Loucy (cell line): ENCODE data around the gene PPP2R3B.

ENCODE experiments used
- H2AFZ ChIP-seq: fragments of 200-600 bp; sonication (generic); 2 replicates; pipeline ENCODE4 v1.6.0; 2016; ENCODE audit warnings: antibody characterized with exemption, mild to moderate bottlenecking, low read length, moderate library complexity
- H3F3A ChIP-seq: fragments of 200-600 bp; 2 replicates; pipeline ENCODE4 v1.6.0; 2016; ENCODE audit warnings: antibody characterized with exemption, low read depth, mild to moderate bottlenecking
- H3K27me3 ChIP-seq: fragments of 200-600 bp; sonication (generic); 2 replicates; pipeline ENCODE4 v1.6.1; 2014; ENCODE audit warnings: low read length, mild to moderate bottlenecking; ENCODE audit not compliant: insufficient read depth, poor library complexity, severe bottlenecking
- H3K36me3 ChIP-seq: fragments of 200-600 bp; sonication (generic); 2 replicates; pipeline ENCODE4 v1.6.1; 2016; ENCODE audit warnings: low read length; ENCODE audit not compliant: insufficient read depth
- H3K4me1 ChIP-seq: fragments of 200-600 bp; sonication (generic); 2 replicates; pipeline ENCODE4 v1.5.1; 2014; ENCODE audit warnings: low read length, mild to moderate bottlenecking; ENCODE audit not compliant: insufficient read depth, poor library complexity, severe bottlenecking
- H3K4me2 ChIP-seq: fragments of 200-600 bp; sonication (generic); 2 replicates; pipeline ENCODE4 v1.6.0; 2014; ENCODE audit warnings: antibody characterized with exemption, low read length, low read depth, mild to moderate bottlenecking; ENCODE audit not compliant: poor library complexity, severe bottlenecking
- H3K4me3 ChIP-seq: fragments of 200-600 bp; sonication (generic); 2 replicates; pipeline ENCODE4 v1.5.1; 2014; ENCODE audit warnings: low read length, mild to moderate bottlenecking, mixed read lengths; ENCODE audit not compliant: poor library complexity, severe bottlenecking
- H3K79me2 ChIP-seq: fragments of 200-600 bp; sonication (generic); 2 replicates; pipeline ENCODE4 v1.6.1; 2014; ENCODE audit warnings: low read length; ENCODE audit not compliant: insufficient read depth
- H3K9ac ChIP-seq: fragments of 200-600 bp; sonication (generic); 2 replicates; pipeline ENCODE4 v1.6.0; 2014; ENCODE audit warnings: mild to moderate bottlenecking, low read depth, low read length, moderate library complexity; ENCODE audit not compliant: poor library complexity, severe bottlenecking
- H3K9me2 ChIP-seq: fragments of 200-600 bp; sonication (generic); replicated peaks from 2 replicates; pipeline ENCODE4 v1.6.1; 2016; ENCODE audit warnings: low read depth, low read length, mixed read lengths
- H3K9me3 ChIP-seq: fragments of 200-600 bp; sonication (generic); 2 replicates; pipeline ENCODE4 v1.6.1; 2014; ENCODE audit warnings: mild to moderate bottlenecking, antibody characterized with exemption, low read length, low read depth; ENCODE audit not compliant: insufficient read depth
- H4K20me1 ChIP-seq: fragments of 200-600 bp; sonication (generic); 2 replicates; pipeline ENCODE4 v1.6.0; 2014; ENCODE audit warnings: antibody characterized with exemption, low read length, mild to moderate bottlenecking; ENCODE audit not compliant: insufficient read depth, poor library complexity, severe bottlenecking
- EZH2phosphoT487 ChIP-seq: fragments of 200-600 bp; IDR thresholded peaks from 2 replicates; pipeline ENCODE4 v1.6.1; 2018; ENCODE audit warnings: antibody characterized with exemption, mild to moderate bottlenecking, moderate library complexity, borderline replicate concordance
- TF ChIP-seq, protein P1 (sequence below): fragments of 200-600 bp; sonication (generic); conservative IDR thresholded peaks from 2 replicates; pipeline ENCODE4 v1.5.1; 2014; ENCODE audit warnings: mild to moderate bottlenecking, antibody characterized with exemption, low read length

The PPP2R3B gene

DNA sequence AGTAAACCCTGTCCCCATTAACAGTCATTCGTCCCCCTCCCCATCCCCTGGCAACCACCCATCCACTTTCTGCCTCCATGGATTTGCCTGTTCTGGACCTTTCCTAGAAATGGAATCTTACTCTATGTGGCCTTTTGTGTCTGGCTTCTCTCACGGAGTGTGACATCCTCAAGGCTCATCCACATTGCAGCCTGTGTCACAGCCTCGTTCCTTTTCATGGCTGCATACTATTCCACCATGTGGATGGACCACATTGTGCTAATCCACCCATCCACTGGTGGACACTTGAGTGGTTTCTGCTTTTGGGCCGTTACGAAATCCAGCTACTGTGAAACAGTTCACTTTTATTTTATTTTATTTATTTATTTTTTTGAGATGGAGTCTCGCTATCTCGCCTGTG, 8.1 kb upstream of the PPP2R3B start:
- H3K4me2 ChIP-seq: no peak overlapping the region
- H4K20me1 ChIP-seq: no peaks in the 10 kb centered on the region
- H3K4me1 ChIP-seq: no peaks in the 10 kb centered on the region
- H3K9ac ChIP-seq: no peak overlapping the region
- no peak overlapping the region for H3K4me3 ChIP-seq
- H3K36me3 ChIP-seq: no peaks in the 10 kb centered on the region
- H3K9me2 ChIP-seq: no peaks in the 10 kb centered on the region
- no peaks in the 10 kb centered on the region for H3K79me2 ChIP-seq
- no peaks in the 10 kb centered on the region for H3K27me3 ChIP-seq
- no peaks in the 10 kb centered on the region for H3F3A ChIP-seq
- H2AFZ ChIP-seq: no peak overlapping the region
- TF ChIP-seq, protein P1, sequence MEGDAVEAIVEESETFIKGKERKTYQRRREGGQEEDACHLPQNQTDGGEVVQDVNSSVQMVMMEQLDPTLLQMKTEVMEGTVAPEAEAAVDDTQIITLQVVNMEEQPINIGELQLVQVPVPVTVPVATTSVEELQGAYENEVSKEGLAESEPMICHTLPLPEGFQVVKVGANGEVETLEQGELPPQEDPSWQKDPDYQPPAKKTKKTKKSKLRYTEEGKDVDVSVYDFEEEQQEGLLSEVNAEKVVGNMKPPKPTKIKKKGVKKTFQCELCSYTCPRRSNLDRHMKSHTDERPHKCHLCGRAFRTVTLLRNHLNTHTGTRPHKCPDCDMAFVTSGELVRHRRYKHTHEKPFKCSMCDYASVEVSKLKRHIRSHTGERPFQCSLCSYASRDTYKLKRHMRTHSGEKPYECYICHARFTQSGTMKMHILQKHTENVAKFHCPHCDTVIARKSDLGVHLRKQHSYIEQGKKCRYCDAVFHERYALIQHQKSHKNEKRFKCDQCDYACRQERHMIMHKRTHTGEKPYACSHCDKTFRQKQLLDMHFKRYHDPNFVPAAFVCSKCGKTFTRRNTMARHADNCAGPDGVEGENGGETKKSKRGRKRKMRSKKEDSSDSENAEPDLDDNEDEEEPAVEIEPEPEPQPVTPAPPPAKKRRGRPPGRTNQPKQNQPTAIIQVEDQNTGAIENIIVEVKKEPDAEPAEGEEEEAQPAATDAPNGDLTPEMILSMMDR: no peak
- no peak for TF ChIP-seq EZH2phosphoT487
- no peaks in the 10 kb centered on the region for H3K9me3 ChIP-seq

DNA sequence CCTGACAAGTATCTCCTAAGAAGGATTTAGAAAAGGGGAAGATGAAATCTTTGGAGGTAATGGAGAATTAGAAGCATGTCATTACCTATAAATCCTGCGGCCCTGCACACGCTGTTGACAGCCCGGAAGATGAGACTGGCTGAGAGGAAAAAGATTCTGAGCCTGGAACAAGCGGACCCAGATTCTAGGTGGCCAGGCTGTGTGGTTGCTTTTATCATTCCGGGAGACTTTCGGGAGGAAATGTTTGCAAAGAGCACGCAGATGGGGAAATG, 5.8 kb upstream of the PPP2R3B start:
- Histone ChIP-seq H3K79me2 (no peaks in the 10 kb centered on the region), H3K9me3 (no peaks in the 10 kb centered on the region), H3F3A (no peaks in the 10 kb centered on the region), H3K27me3 (no peaks in the 10 kb centered on the region), H3K4me3 (no peak overlapping the region), H3K9me2 (no peaks in the 10 kb centered on the region), H2AFZ (no peak overlapping the region), H4K20me1 (no peaks in the 10 kb centered on the region), H3K36me3 (no peaks in the 10 kb centered on the region), H3K9ac (no peak overlapping the region), H3K4me2 (no peak overlapping the region), H3K4me1 (peaks cover 3% of the 10 kb centered on the region)
- TF ChIP-seq, protein P1: no peak
- TF ChIP-seq EZH2phosphoT487: no peak

DNA sequence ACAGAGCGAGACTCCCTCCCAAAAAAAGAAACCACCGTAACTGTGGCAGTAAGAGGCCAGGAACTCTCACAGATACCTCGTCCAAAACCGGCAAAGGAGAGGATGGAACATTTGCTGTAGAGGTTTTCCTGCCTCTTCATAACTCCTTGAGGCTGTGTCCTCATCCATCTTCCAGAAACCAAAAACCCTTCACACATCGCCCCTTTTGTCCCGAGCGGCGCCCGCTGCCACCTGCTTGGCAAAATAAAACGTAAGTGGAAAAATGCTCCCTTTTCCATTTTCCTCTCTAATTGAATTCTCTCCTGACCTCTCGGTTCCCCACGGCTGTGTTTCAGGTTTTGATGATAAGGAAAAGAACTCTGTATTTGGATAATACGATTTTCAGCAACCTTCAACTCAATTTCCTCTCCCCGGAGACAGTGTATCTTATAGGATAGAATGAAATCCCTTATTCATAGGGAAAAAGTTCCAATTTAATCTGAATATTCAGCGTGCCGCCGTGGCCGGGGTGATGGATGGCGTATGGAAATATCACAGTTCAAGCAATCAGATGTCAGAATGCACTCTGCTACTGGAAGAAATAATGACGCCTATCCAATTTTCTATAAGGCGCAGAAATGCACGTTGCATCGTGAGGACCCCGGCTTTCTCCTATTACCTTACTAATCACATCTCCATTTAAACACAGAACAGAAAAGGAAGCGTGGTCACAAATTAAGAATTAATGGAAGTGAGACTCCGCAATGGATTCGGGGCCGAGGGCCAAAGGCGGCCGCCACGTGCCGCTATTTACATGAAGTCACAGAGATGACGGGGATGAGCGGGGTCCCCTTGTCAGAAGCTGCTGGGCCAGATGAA, 5.2 kb upstream of the PPP2R3B start:
- Histone ChIP-seq H4K20me1 (no peaks in the 10 kb centered on the region), H3K4me1 (peaks cover 5% of the 10 kb centered on the region), H3K9me2 (no peaks in the 10 kb centered on the region), H3K79me2 (no peaks in the 10 kb centered on the region), H3K27me3 (no peaks in the 10 kb centered on the region), H3F3A (no peaks in the 10 kb centered on the region), H2AFZ (no peak overlapping the region), H3K9ac (no peak overlapping the region), H3K4me3 (no peak overlapping the region), H3K4me2 (no peak overlapping the region), H3K36me3 (no peaks in the 10 kb centered on the region), H3K9me3 (no peaks in the 10 kb centered on the region)
- TF ChIP-seq, protein P1: no peak
- TF ChIP-seq EZH2phosphoT487: no peak
